Measurements from ENCODE around the gene DIP2C.
"Not testable (repeated sequence)": the region's sequence is repeated elsewhere in the genome, so short reads cannot be mapped to it uniquely, and the experiment has no call there.

DIP2C gene

GRCh38 chr10:366186-366585 lies 323.3 kb downstream of the DIP2C start:
- no peak for DNase-seq

GRCh38 chr10:364267-364775 lies 325.1 kb downstream of the DIP2C start:
- no peak for DNase-seq

GRCh38 chr10:363152-363551 lies 326.3 kb downstream of the DIP2C start:
- no peak for DNase-seq

- DNase-seq: no peak
These were observed 328.0 kb downstream of the DIP2C start for GRCh38 chr10:361203-362081.

GRCh38 chr10:360653-361052 lies 328.8 kb downstream of the DIP2C start:
- no peak for DNase-seq

- no peak for DNase-seq
These were observed 329.7 kb downstream of the DIP2C start for GRCh38 chr10:359762-360161.

GRCh38 chr10:359093-359492 lies 330.4 kb downstream of the DIP2C start:
- no peak for DNase-seq

GRCh38 chr10:357201-357950 lies 332.1 kb downstream of the DIP2C start:
- no peak for DNase-seq

- no peak for DNase-seq
These were observed 333.0 kb downstream of the DIP2C start for GRCh38 chr10:356452-356851.

- DNase-seq: no peak
These were observed 334.4 kb downstream of the DIP2C start for GRCh38 chr10:354901-355617.

GRCh38 chr10:352476-353235 lies 336.8 kb downstream of the DIP2C start:
- DNase-seq: no peak

GRCh38 chr10:351770-352334 lies 337.6 kb downstream of the DIP2C start:
- peak in 4 of 6 experiments; percentile 7 to 64 (median 34) for DNase-seq

GRCh38 chr10:350981-351501 lies 338.4 kb downstream of the DIP2C start:
- DNase-seq: no peak

- DNase-seq: no peak
These were observed 340.4 kb downstream of the DIP2C start for GRCh38 chr10:349081-349480.

GRCh38 chr10:348456-348855 lies 341.0 kb downstream of the DIP2C start:
- DNase-seq: no peak

GRCh38 chr10:347774-348173 lies 341.7 kb downstream of the DIP2C start:
- DNase-seq: not testable (repeated sequence)

GRCh38 chr10:347190-347589 lies 342.3 kb downstream of the DIP2C start:
- not testable (repeated sequence) for DNase-seq

- DNase-seq: no peak
These were observed 344.8 kb downstream of the DIP2C start for GRCh38 chr10:344582-345200.

GRCh38 chr10:343231-344220 lies 345.9 kb downstream of the DIP2C start:
- DNase-seq: no peak

Measured in stimulated activated naive CD4-positive, alpha-beta T cell (primary cell).